Activated T-cell treated with anti-CD3 and anti-CD28 coated beads, Interleukin-2, amount 50 U/mL, for 24 hours (primary cell): Measurements from ENCODE around the gene MYO1F.

ENCODE experiments used
- DNase-seq: peaks from one replicate; pipeline ENCODE4 v3.0.0-alpha.2; 2020
- H3K27ac Mint-ChIP-seq: 2 replicates; pipeline ENCODE4 v1.8.0; 2020; ENCODE audit warnings: mild to moderate bottlenecking, mixed read lengths
- H3K27me3 Mint-ChIP-seq: 2 replicates; pipeline ENCODE4 v1.8.0; 2020; ENCODE audit warnings: mixed read lengths
- H3K36me3 Mint-ChIP-seq: 2 replicates; pipeline ENCODE4 v1.8.0; 2020; ENCODE audit warnings: low read depth, mixed read lengths
- H3K4me1 Mint-ChIP-seq: 2 replicates; pipeline ENCODE4 v1.8.0; 2020; ENCODE audit warnings: low read depth, mixed read lengths
- H3K4me3 Mint-ChIP-seq: 2 replicates; pipeline ENCODE4 v1.8.0; 2020; ENCODE audit warnings: mild to moderate bottlenecking, moderate library complexity, mixed read lengths
- H3K9me3 Mint-ChIP-seq: 2 replicates; pipeline ENCODE4 v1.8.0; 2020; ENCODE audit warnings: mixed read lengths

Gene MYO1F

GRCh38 chr19:8489561-8490394 is 87.5 kb downstream of the MYO1F start:
- no peaks in the 10 kb centered on the region for H3K9me3 Mint-ChIP-seq
- peak overlapping the region; percentile 77 for H3K27ac Mint-ChIP-seq
- peaks cover 50% of the 10 kb centered on the region for H3K4me1 Mint-ChIP-seq
- H3K36me3 Mint-ChIP-seq, result peaks cover 61% of the 10 kb centered on the region
- no peak overlapping the region for H3K4me3 Mint-ChIP-seq
- DNase-seq, result no peak
- H3K27me3 Mint-ChIP-seq, result no peaks in the 10 kb centered on the region

- no peak for DNase-seq
Observed at GRCh38 chr19:8488365-8488764, 88.9 kb downstream of the MYO1F start.

GRCh38 chr19:8487137-8487851 is 89.9 kb downstream of the MYO1F start:
- H3K27me3 Mint-ChIP-seq, result no peaks in the 10 kb centered on the region
- peak; percentile 72 for DNase-seq
- no peaks in the 10 kb centered on the region for H3K9me3 Mint-ChIP-seq
- H3K27ac Mint-ChIP-seq, result peak overlapping the region; percentile 95
- H3K4me1 Mint-ChIP-seq, result peaks cover 47% of the 10 kb centered on the region
- peak overlapping the region; percentile 37 for H3K4me3 Mint-ChIP-seq
- peaks cover 85% of the 10 kb centered on the region for H3K36me3 Mint-ChIP-seq

More at GRCh38 chr19:8488365-8488764, 88.9 kb downstream of the MYO1F start:
- no peaks in the 10 kb centered on the region for H3K9me3 Mint-ChIP-seq
- peaks cover 75% of the 10 kb centered on the region for H3K36me3 Mint-ChIP-seq
- H3K27ac Mint-ChIP-seq, result peak overlapping the region; percentile 95
- no peak overlapping the region for H3K4me3 Mint-ChIP-seq
- peaks cover 42% of the 10 kb centered on the region for H3K4me1 Mint-ChIP-seq
- H3K27me3 Mint-ChIP-seq, result no peaks in the 10 kb centered on the region

GRCh38 chr19:8486661-8487136 is 90.5 kb downstream of the MYO1F start:
- Mint-ChIP-seq H3K4me3 (peak overlapping the region; percentile 37), H3K36me3 (peaks cover 91% of the 10 kb centered on the region), H3K4me1 (peaks cover 50% of the 10 kb centered on the region), H3K27ac (peak overlapping the region; percentile 95), H3K9me3 (no peaks in the 10 kb centered on the region), H3K27me3 (no peaks in the 10 kb centered on the region)
- no peak for DNase-seq

- Mint-ChIP-seq H3K4me3 (no peak overlapping the region), H3K27ac (peak overlapping the region; percentile 95), H3K9me3 (no peaks in the 10 kb centered on the region), H3K27me3 (no peaks in the 10 kb centered on the region), H3K36me3 (peaks cover 97% of the 10 kb centered on the region), H3K4me1 (peaks cover 60% of the 10 kb centered on the region)
- DNase-seq, result no peak
Observed at GRCh38 chr19:8485561-8486371, 91.5 kb downstream of the MYO1F start.

GRCh38 chr19:8484331-8484894 is 92.8 kb downstream of the MYO1F start:
- Mint-ChIP-seq H3K27me3 (no peaks in the 10 kb centered on the region), H3K9me3 (no peaks in the 10 kb centered on the region), H3K4me1 (peaks cover 66% of the 10 kb centered on the region), H3K27ac (peak overlapping the region; percentile 77), H3K4me3 (no peak overlapping the region), H3K36me3 (peaks cover 93% of the 10 kb centered on the region)
- DNase-seq, result no peak

GRCh38 chr19:8483165-8483564 is 94.1 kb downstream of the MYO1F start:
- H3K36me3 Mint-ChIP-seq, result peaks cover 94% of the 10 kb centered on the region
- no peak overlapping the region for H3K4me3 Mint-ChIP-seq
- DNase-seq, result no peak
- peak overlapping the region; percentile 87 for H3K27ac Mint-ChIP-seq
- peaks cover 73% of the 10 kb centered on the region for H3K4me1 Mint-ChIP-seq
- H3K27me3 Mint-ChIP-seq, result no peaks in the 10 kb centered on the region
- H3K9me3 Mint-ChIP-seq, result no peaks in the 10 kb centered on the region

- Mint-ChIP-seq H3K27ac (peak overlapping the region; percentile 87), H3K4me1 (peaks cover 73% of the 10 kb centered on the region), H3K27me3 (no peaks in the 10 kb centered on the region), H3K36me3 (peaks cover 94% of the 10 kb centered on the region), H3K9me3 (no peaks in the 10 kb centered on the region), H3K4me3 (no peak overlapping the region)
- DNase-seq, result peak; percentile 22
Observed at GRCh38 chr19:8482696-8483095, 94.5 kb downstream of the MYO1F start.

- no peak overlapping the region for H3K4me3 Mint-ChIP-seq
- peaks cover 93% of the 10 kb centered on the region for H3K36me3 Mint-ChIP-seq
- no peaks in the 10 kb centered on the region for H3K27me3 Mint-ChIP-seq
- no peaks in the 10 kb centered on the region for H3K9me3 Mint-ChIP-seq
- peaks cover 72% of the 10 kb centered on the region for H3K4me1 Mint-ChIP-seq
- no peak for DNase-seq
- peak overlapping the region; percentile 87 for H3K27ac Mint-ChIP-seq
Observed at GRCh38 chr19:8481616-8482015, 95.6 kb downstream of the MYO1F start.

GRCh38 chr19:8481201-8481600 is 96.0 kb downstream of the MYO1F start:
- H3K27me3 Mint-ChIP-seq, result no peaks in the 10 kb centered on the region
- H3K4me1 Mint-ChIP-seq, result peaks cover 72% of the 10 kb centered on the region
- H3K9me3 Mint-ChIP-seq, result no peaks in the 10 kb centered on the region
- H3K27ac Mint-ChIP-seq, result peak overlapping the region; percentile 87
- no peak for DNase-seq
- H3K4me3 Mint-ChIP-seq, result no peak overlapping the region
- H3K36me3 Mint-ChIP-seq, result peaks cover 92% of the 10 kb centered on the region

- no peaks in the 10 kb centered on the region for H3K27me3 Mint-ChIP-seq
- H3K27ac Mint-ChIP-seq, result peak overlapping the region; percentile 85
- no peak overlapping the region for H3K4me3 Mint-ChIP-seq
- peaks cover 92% of the 10 kb centered on the region for H3K36me3 Mint-ChIP-seq
- no peaks in the 10 kb centered on the region for H3K9me3 Mint-ChIP-seq
- peaks cover 77% of the 10 kb centered on the region for H3K4me1 Mint-ChIP-seq
- DNase-seq, result no peak
Observed at GRCh38 chr19:8478598-8478997, 98.6 kb downstream of the MYO1F start.

- H3K27ac Mint-ChIP-seq, result peak overlapping the region; percentile 85
- H3K4me3 Mint-ChIP-seq, result no peak overlapping the region
- H3K36me3 Mint-ChIP-seq, result peaks cover 92% of the 10 kb centered on the region
- no peaks in the 10 kb centered on the region for H3K9me3 Mint-ChIP-seq
- H3K27me3 Mint-ChIP-seq, result no peaks in the 10 kb centered on the region
- H3K4me1 Mint-ChIP-seq, result peaks cover 77% of the 10 kb centered on the region
- no peak for DNase-seq
Observed at GRCh38 chr19:8477889-8478288, 99.4 kb downstream of the MYO1F start.

GRCh38 chr19:8476524-8476923 is 100.7 kb downstream of the MYO1F start:
- Mint-ChIP-seq H3K27me3 (no peaks in the 10 kb centered on the region), H3K36me3 (peaks cover 92% of the 10 kb centered on the region), H3K27ac (peak overlapping the region; percentile 72), H3K4me1 (peaks cover 76% of the 10 kb centered on the region), H3K9me3 (no peaks in the 10 kb centered on the region), H3K4me3 (no peak overlapping the region)
- no peak for DNase-seq

GRCh38 chr19:8475005-8475404 is 102.2 kb downstream of the MYO1F start:
- Mint-ChIP-seq H3K4me3 (no peak overlapping the region), H3K27me3 (no peaks in the 10 kb centered on the region), H3K27ac (peak overlapping the region; percentile 72)

More at GRCh38 chr19:8475005-8475404, 102.2 kb downstream of the MYO1F start:
- Mint-ChIP-seq H3K4me1 (peaks cover 65% of the 10 kb centered on the region), H3K36me3 (peaks cover 93% of the 10 kb centered on the region), H3K9me3 (no peaks in the 10 kb centered on the region)
- DNase-seq, result no peak
